Effector CD4-positive, alpha-beta T cell (primary cell): Measurements from ENCODE around the gene PCDHGA1.

Experiments
- DNase-seq: peaks from one replicate; pipeline ENCODE4 v3.0.0-alpha.2; 2020

PCDHGA1 gene

DNA sequence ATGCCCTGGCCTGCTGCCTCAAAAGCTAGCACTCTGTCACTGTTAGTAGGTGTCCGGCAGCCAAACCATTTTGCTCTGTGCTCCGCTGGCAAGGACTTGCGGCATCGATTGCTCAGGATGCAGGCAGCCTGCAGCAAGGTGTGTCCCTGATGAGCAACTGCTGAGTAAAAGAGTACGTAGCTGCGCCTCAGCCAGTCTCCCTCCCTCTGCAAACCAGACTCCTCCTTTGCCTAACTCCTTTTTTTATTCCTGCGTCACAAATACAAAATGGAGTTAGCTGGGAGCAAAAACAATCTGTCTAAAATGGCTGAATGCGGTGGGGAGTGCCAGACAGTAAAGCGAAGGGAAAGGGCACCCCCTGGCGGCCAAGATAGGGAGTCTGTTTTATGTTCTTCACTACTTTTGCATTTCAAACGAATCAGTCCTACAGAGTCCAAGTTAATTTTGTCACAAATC, 227.4 kb downstream of the PCDHGA1 start:
- peak; percentile 73 for DNase-seq

DNA sequence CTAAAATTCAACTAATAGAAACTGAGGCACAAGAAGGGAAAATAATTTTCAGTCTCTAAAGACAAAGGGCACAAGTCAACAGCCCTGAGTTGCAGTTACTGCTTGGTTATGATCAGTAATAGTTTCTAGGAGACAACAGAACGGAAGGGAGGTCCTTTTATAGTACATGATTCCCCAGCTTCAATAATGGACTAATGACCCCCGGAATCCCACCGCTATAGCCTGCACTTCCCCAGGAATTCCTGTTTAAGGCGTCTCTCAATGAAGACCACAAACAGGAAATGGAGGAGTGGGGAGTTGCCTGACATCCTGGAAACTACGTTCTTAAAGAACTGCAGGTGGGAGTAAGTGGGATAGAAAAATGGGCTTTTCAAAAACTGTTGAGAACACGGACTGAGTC, 227.8 kb downstream of the PCDHGA1 start:
- no peak for DNase-seq

DNA sequence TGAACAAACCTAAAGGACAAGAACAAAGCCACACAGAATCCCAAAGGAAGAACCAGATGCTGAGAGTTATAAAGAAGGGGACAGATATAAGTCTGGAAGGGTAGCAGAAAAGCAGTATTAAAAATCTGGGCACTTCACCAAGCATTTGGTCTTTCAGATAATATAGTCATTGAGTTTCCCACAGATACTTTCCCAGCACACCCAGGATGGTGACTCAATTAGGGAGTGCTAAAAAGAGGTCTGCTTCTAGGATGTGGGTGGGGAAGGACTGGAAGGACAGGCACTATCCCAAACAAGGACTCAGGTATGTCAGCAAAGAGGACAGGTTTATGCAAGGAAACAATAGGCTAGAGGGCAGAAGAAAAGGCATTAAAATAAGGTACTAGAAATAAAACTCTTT, 229.1 kb downstream of the PCDHGA1 start:
- DNase-seq: no peak

DNA sequence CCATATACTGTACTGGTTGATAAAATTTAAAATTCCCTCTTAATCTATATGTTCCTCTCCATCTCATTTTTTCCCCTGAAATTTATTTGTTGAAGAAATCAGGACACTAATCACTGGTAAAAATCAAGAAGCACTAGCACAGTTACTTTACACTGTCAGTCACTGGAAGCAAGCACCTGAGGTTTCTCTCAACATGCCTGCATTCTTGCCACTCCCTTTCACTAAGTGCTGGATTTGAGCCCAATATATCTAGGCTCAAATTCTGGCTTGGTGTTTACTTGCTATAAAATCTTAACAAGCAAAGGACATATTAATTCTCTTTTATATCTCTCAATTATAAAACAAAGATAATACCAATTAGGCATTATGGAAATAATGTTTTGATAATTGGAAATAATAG, 229.8 kb downstream of the PCDHGA1 start:
- DNase-seq: no peak

DNA sequence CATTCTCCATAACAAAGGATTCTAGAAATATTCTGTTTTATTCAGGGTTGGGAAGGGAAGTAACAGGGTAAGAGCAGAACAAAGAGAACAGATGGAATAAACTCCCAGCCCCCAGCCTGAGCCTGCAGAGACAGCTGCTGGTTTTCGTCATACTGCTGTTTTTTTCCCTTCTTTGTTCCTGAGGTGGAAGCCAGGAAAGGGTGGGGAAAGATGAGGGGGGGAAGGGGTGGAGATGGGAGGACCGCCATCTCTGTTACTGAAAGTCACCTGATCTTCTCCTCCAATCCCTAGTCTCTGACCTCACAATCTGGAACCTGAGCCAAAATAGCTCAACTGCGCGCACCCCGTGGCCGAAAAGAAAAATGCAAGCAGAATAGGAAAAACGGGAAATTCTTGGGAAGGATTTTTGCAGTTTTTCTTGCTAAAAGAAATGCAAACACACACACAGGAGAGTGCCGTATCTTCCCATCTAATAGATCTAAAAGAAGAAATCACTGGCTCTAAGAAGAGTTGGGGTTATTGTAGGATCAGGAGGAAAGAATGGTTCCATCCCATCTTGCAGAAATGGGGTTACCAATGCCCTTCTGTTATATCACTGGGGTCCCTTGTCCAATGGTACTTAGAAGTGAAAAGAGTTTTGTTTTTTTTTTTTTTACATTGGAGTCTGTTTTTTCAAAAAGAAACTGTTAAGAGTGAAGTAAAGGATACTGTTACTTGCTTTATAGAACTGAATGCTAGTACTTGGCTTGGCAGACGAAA, 230.6 kb downstream of the PCDHGA1 start:
- DNase-seq: no peak
